ENCODE data around the gene LTF. TPM values are rescaled to one million over a fixed set of nuclear protein-coding genes. Genes with fewer than 3 reads are reported as not detected.

Gene LTF
- total and polyA plus RNA-seq, 2 of the 13 experiments (the other 11 are each of a cell fraction or from before 2014, with no cell fraction given): not detected

- no peak for TF ChIP-seq HMGXB4 (CRISPR knock-in tag; IDR thresholded peaks at IDR 0.05; ENCODE audit: borderline replicate concordance in 1 of 2, low read depth in 1 of 2)
- no peak for TF ChIP-seq ZNF224 (CRISPR knock-in tag; IDR thresholded peaks at IDR 0.05)
- TF ChIP-seq ISL2 (CRISPR knock-in tag; IDR thresholded peaks at IDR 0.05): no peak
- no peak for TF ChIP-seq DMAP1 (CRISPR knock-in tag; IDR thresholded peaks at IDR 0.05)
- TF ChIP-seq SIX1 (CRISPR knock-in tag; IDR thresholded peaks at IDR 0.05; ENCODE audit: borderline replicate concordance): no peak
- TF ChIP-seq ZNF10 (CRISPR knock-in tag; IDR thresholded peaks at IDR 0.05; ENCODE audit: borderline replicate concordance, low read depth): no peak
- TF ChIP-seq NFAT5 (CRISPR knock-in tag; IDR thresholded peaks at IDR 0.05): no peak
- TF ChIP-seq ZNF740 (CRISPR knock-in tag; IDR thresholded peaks at IDR 0.05): no peak
- no peak for TF ChIP-seq IKZF1 (IDR thresholded peaks at IDR 0.05)
- no peak for TF ChIP-seq ZNF326 (CRISPR knock-in tag; IDR thresholded peaks at IDR 0.05; ENCODE audit: borderline replicate concordance)
Observed at GRCh38 chr3:46471371-46471914, 6.7 kb upstream of the LTF start (continued).

All from HepG2 (cell line).